HCT116 (cell line): ENCODE results near the gene TTLL10. TPM values are rescaled to one million over a fixed set of nuclear protein-coding genes. Genes with fewer than 3 reads are reported as not detected.

Experiments used
- ATAC-seq: fragments of 200-7000 bp; cut with Tn5 transposase; 2 replicates; pipeline ENCODE4 v1.9.1; 2020; ENCODE audit warnings: mild to moderate bottlenecking, moderate library complexity
- BruUV-seq: library from RNA; stranded (reverse); fragments of 400-500 nt; replicated peaks from 2 replicates; lab custom pipeline; 2021; lab: Mats Ljungman, UMichigan
- CTCF ChIA-PET: fragments of 300-600 bp; sonication (Branson Sonifier 250); formaldehyde crosslinking; loops from one replicate; lab custom pipeline; 2021; ENCODE audit warnings: antibody characterized with exemption; lab: Charles Lee
- POLR2A ChIA-PET: fragments of 300-600, 350-600 bp; sonication (Branson Sonifier 250); formaldehyde crosslinking; loops from one replicate; lab custom pipeline; 2021; ENCODE audit warnings: antibody characterized with exemption; lab: Charles Lee
- RAD21 ChIA-PET, 2 experiments: fragments of 300-600 bp; sonication (Branson Sonifier 250); formaldehyde crosslinking; loops; one replicate each; lab custom pipeline; 2023; ENCODE audit warnings: low total read pairs in 2 of 2; ENCODE audit not compliant: uncharacterized antibody in 2 of 2, unreplicated experiment in 2 of 2, low non-redundant PET in 1 of 2; lab: Charles Lee
- DNase-seq: peaks from one replicate; pipeline ENCODE4 v3.0.0-alpha.2; 2010; ENCODE audit warnings: low read depth, low spot score
- H2AFZ ChIP-seq: fragments of 200-600 bp; shearing (Covaris generic), sonication (generic); 2 replicates; pipeline ENCODE4 v1.6.1; 2017; ENCODE audit warnings: low read depth, mixed run types, mixed read lengths, antibody characterized with exemption, low read length; ENCODE audit not compliant: poor library complexity, severe bottlenecking
- H3K27ac ChIP-seq: 2 replicates; pipeline ENCODE4 v1.5.1; 2012; ENCODE audit warnings: low read depth, low read length
- H3K27me3 ChIP-seq: fragments of 200-600 bp; sonication (generic); 2 replicates; pipeline ENCODE4 v1.6.1; 2016; ENCODE audit warnings: mixed run types, low read length, mixed read lengths; ENCODE audit not compliant: insufficient read depth
- H3K36me3 ChIP-seq, 2 experiments: fragments of 200-500 bp in 1 of 2; fragments of 200-600 bp in 1 of 2; sonication (Bioruptor generic) in 1 of 2; sonication (generic) in 1 of 2; 2 replicates each; pipeline versions ENCODE4 v1.5.1 to v1.6.1; 2014 to 2016; ENCODE audit warnings: low read length in 2 of 2, inconsistent platforms in 1 of 2, mixed read lengths in 1 of 2, mixed run types in 1 of 2; ENCODE audit not compliant: insufficient read depth in 2 of 2, control insufficient read depth in 1 of 2
- H3K4me1 ChIP-seq, 2 experiments: fragments of 200-600 bp in 1 of 2; sonication (generic) in 1 of 2; 2 replicates each; pipeline versions ENCODE4 v1.5.1 to v1.6.1; 2012 to 2017; ENCODE audit warnings: low read length in 2 of 2, inconsistent platforms in 1 of 2, mild to moderate bottlenecking in 1 of 2, mixed read lengths in 1 of 2, mixed run types in 1 of 2, moderate library complexity in 1 of 2; ENCODE audit not compliant: insufficient read depth in 2 of 2, control insufficient read depth in 1 of 2
- H3K4me2 ChIP-seq: fragments of 200-600 bp; sonication (generic); 2 replicates; pipeline ENCODE4 v1.6.1; 2017; ENCODE audit warnings: mixed run types, low read length, mixed read lengths
- H3K4me3 ChIP-seq, 2 experiments: fragments of 200-600 bp in 1 of 2; sonication (generic) in 1 of 2; replicated peaks in 1 of 2; 2 replicates each; pipeline ENCODE4 v1.5.1; 2011 to 2016; ENCODE audit warnings: low read length in 2 of 2, control low read depth in 1 of 2, low read depth in 1 of 2, mild to moderate bottlenecking in 1 of 2, mixed read lengths in 1 of 2, mixed run types in 1 of 2
- H3K79me2 ChIP-seq: fragments of 200-600 bp; sonication (generic); 2 replicates; pipeline ENCODE4 v1.6.1; 2017; ENCODE audit warnings: mild to moderate bottlenecking, mixed run types, low read length, moderate library complexity, mixed read lengths; ENCODE audit not compliant: insufficient read depth
- H3K9ac ChIP-seq: fragments of 200-600 bp; sonication (generic); 2 replicates; pipeline ENCODE4 v1.6.1; 2016; ENCODE audit warnings: low read length, mixed read lengths
- H3K9me2 ChIP-seq: fragments of 200-600 bp; sonication (generic), shearing (Covaris generic); 2 replicates; pipeline ENCODE4 v1.6.1; 2017; ENCODE audit warnings: mixed run types, mild to moderate bottlenecking, moderate library complexity; ENCODE audit not compliant: insufficient read depth
- H3K9me3 ChIP-seq, 2 experiments: fragments of 200-500 bp in 1 of 2; fragments of 200-600 bp in 1 of 2; sonication (Bioruptor generic) in 1 of 2; sonication (generic) in 1 of 2; 2 replicates each; pipeline ENCODE4 v1.6.1; 2014 to 2017; ENCODE audit warnings: low read length in 2 of 2, mixed read lengths in 2 of 2, inconsistent platforms in 1 of 2, low read depth in 1 of 2, mild to moderate bottlenecking in 1 of 2, mixed run types in 1 of 2, moderate library complexity in 1 of 2; ENCODE audit not compliant: control insufficient read depth in 1 of 2, insufficient read depth in 1 of 2
- H4K20me1 ChIP-seq: fragments of 200-600 bp; sonication (generic), shearing (Covaris generic); 2 replicates; pipeline ENCODE4 v1.6.1; 2017; ENCODE audit warnings: mixed run types, mild to moderate bottlenecking, moderate library complexity; ENCODE audit not compliant: insufficient read depth
- CBX3 ChIP-seq: IDR thresholded peaks from 2 replicates; pipeline ENCODE4 v1.6.1; 2012; ENCODE audit warnings: low read depth
- CEBPB ChIP-seq: IDR thresholded peaks from 2 replicates; pipeline ENCODE4 v1.6.1; 2012; ENCODE audit warnings: low read depth
- EGR1 ChIP-seq: IDR thresholded peaks from 2 replicates; pipeline ENCODE4 v1.6.1; 2012; ENCODE audit warnings: low read depth
- EZH2 ChIP-seq: fragments of 200-600 bp; sonication (generic); IDR thresholded peaks from 2 replicates; pipeline ENCODE4 v1.6.1; 2017; ENCODE audit warnings: antibody characterized with exemption, mixed run types
- EZH2phosphoT487 ChIP-seq: fragments of 200-600 bp; IDR thresholded peaks from 2 replicates; pipeline ENCODE4 v1.6.1; 2018; ENCODE audit warnings: antibody characterized with exemption, borderline replicate concordance
- FOSL1 ChIP-seq: IDR thresholded peaks from 2 replicates; pipeline ENCODE4 v1.6.1; 2012; ENCODE audit warnings: low read depth
- POLR2A ChIP-seq: IDR thresholded peaks from 2 replicates; pipeline ENCODE4 v1.7.0; 2011; ENCODE audit warnings: borderline replicate concordance; ENCODE audit not compliant: insufficient read depth, insufficient read length; ENCODE audit errors: extremely low read depth
- POLR2AphosphoS5 ChIP-seq: IDR thresholded peaks from 2 replicates; pipeline ENCODE4 v1.6.1; 2011; ENCODE audit warnings: mild to moderate bottlenecking, low read depth, low read length, moderate library complexity
- SP1 ChIP-seq: IDR thresholded peaks from 2 replicates; pipeline ENCODE4 v1.6.1; 2012; ENCODE audit warnings: low read depth
- SRF ChIP-seq: IDR thresholded peaks from 2 replicates; pipeline ENCODE4 v1.6.1; 2012; ENCODE audit warnings: low read depth
- TCF7L2 ChIP-seq: IDR thresholded peaks from 2 replicates; pipeline ENCODE4 v1.7.0; 2011; ENCODE audit warnings: borderline replicate concordance, inconsistent platforms; ENCODE audit not compliant: insufficient read depth, insufficient read length; ENCODE audit errors: extremely low read depth
- YY1 ChIP-seq: IDR thresholded peaks from 2 replicates; pipeline ENCODE4 v1.6.1; 2011; ENCODE audit warnings: low read length, low read depth, moderate library complexity, mild to moderate bottlenecking; ENCODE audit not compliant: insufficient replicate concordance; ENCODE audit errors: extremely low read depth
- ZNF274 ChIP-seq: fragments of 200-500 bp; sonication (Bioruptor generic); IDR thresholded peaks from 2 replicates; pipeline ENCODE4 v1.6.1; 2014; ENCODE audit warnings: mild to moderate bottlenecking, low read depth, low read length, inconsistent platforms
- intact Hi-C: fragments of 100-400 bp; cut with micrococcal nuclease; formaldehyde crosslinking; loops from 2 replicates; pipeline ENCODE4 v1.10.0; 2022
- total RNA-seq: library from RNA; stranded (reverse); gene quantifications from one replicate; pipeline ENCODE4 v1.2.1, GENCODE V29; 2021; ENCODE audit not compliant: unreplicated experiment
- TF ChIP-seq, protein P1 (sequence below): IDR thresholded peaks from 2 replicates; pipeline ENCODE4 v1.6.1; 2012
- TF ChIP-seq, protein P2 (sequence below): IDR thresholded peaks from 2 replicates; pipeline ENCODE4 v1.6.1; 2012

The TTLL10 gene
- total RNA-seq, 1 experiment from 2014 or later: 0.10 TPM

- ATAC-seq (no peak), DNase-seq (no peak)
- no TSS peak for BruUV-seq
- no peaks in the 10 kb centered on the region for H4K20me1 ChIP-seq
- ChIA-PET RAD21 (no interaction called here), CTCF (no interaction called here), POLR2A (no interaction called here)
- H3K27ac ChIP-seq: peak overlapping the region; percentile 6; the same call in 1 of the 2 replicates
- H3K9me3 ChIP-seq: no peaks in the 10 kb centered on the region
- no peaks in the 10 kb centered on the region for H3K27me3 ChIP-seq
- no peak overlapping the region for H3K4me2 ChIP-seq
- no peak overlapping the region for H3K9ac ChIP-seq
- peaks cover 9 to 30% of the 10 kb centered on the region in 2 experiments; a peak in 3 of 4 replicates for H3K4me1 ChIP-seq
- no peak overlapping the region for H3K4me3 ChIP-seq
- H3K9me2 ChIP-seq: no peaks in the 10 kb centered on the region
- no peaks in the 10 kb centered on the region for H3K36me3 ChIP-seq
- TF ChIP-seq YY1 (no peak), EGR1 (no peak), POLR2A (peak; percentile 23), CBX3 (no peak), CEBPB (no peak)
- TF ChIP-seq, protein P1, sequence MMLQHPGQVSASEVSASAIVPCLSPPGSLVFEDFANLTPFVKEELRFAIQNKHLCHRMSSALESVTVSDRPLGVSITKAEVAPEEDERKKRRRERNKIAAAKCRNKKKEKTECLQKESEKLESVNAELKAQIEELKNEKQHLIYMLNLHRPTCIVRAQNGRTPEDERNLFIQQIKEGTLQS: no peak
- H3K79me2 ChIP-seq: peaks cover 24% of the 10 kb centered on the region
- intact Hi-C loops: no loop called here
- H2AFZ ChIP-seq: no peak overlapping the region
These were observed 62.6 kb downstream of the TTLL10 start for GRCh38 chr1:1236176-1236763.

GRCh38 chr1:1236945-1237873, 63.5 kb downstream of the TTLL10 start:
- Histone ChIP-seq H3K79me2 (peaks cover 20% of the 10 kb centered on the region; the same call in 1 of the 2 replicates), H3K27ac (peak overlapping the region; percentile 8; the same call in 1 of the 2 replicates), H4K20me1 (no peaks in the 10 kb centered on the region), H2AFZ (no peak overlapping the region), H3K27me3 (no peaks in the 10 kb centered on the region), H3K4me2 (peak overlapping the region; percentile 46), H3K9me3 (no peaks in the 10 kb centered on the region), H3K36me3 (no peaks in the 10 kb centered on the region), H3K9ac (no peak overlapping the region), H3K9me2 (no peaks in the 10 kb centered on the region), H3K4me3 (no peak overlapping the region), H3K4me1 (peaks cover 9 to 30% of the 10 kb centered on the region in 2 experiments; a peak in 3 of 4 replicates)
- no TSS peak for BruUV-seq
- DNase-seq (no peak), ATAC-seq (peak; percentile 1)
- intact Hi-C loops: no loop called here
- POLR2A ChIA-PET: no interaction called here
- RAD21 ChIA-PET: no interaction called here
- CTCF ChIA-PET: no interaction called here
- TF ChIP-seq SP1 (no peak), FOSL1 (no peak), POLR2A (no peak), TCF7L2 (no peak), ZNF274 (no peak), CEBPB (no peak), EZH2 (no peak), YY1 (no peak), CBX3 (no peak), EZH2phosphoT487 (no peak), POLR2AphosphoS5 (no peak; the same call in none of the 2 replicates), SRF (no peak)
- TF ChIP-seq, protein P2, sequence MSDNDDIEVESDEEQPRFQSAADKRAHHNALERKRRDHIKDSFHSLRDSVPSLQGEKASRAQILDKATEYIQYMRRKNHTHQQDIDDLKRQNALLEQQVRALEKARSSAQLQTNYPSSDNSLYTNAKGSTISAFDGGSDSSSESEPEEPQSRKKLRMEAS: no peak
